ENCODE results near the gene ANKRD49.

ANKRD49 gene

GRCh38 chr11:94511932-94512781 is 18.4 kb downstream of the ANKRD49 start, which contains the start of gene C11orf97:
Gene C11orf97, plus strand, starts transcription at chr11:94512461. Its CDS starts 68 bp downstream, at chr11:94512529.
- no peak for DNase-seq (ENCODE audit: extremely low read depth, low read depth)
- TF ChIP-seq CTCF (IDR thresholded peaks at IDR 0.05; ENCODE audit: low read depth, low read length) = no peak

GRCh38 chr11:94513091-94513490 is 19.3 kb downstream of the ANKRD49 start:
- no peak for TF ChIP-seq CTCF (IDR thresholded peaks at IDR 0.05; ENCODE audit: low read depth, low read length)

GRCh38 chr11:94515398-94515797 is 21.6 kb downstream of the ANKRD49 start:
- no peak for DNase-seq (ENCODE audit: extremely low read depth, low read depth)
- no peak for TF ChIP-seq CTCF (IDR thresholded peaks at IDR 0.05; ENCODE audit: low read depth, low read length)

More at GRCh38 chr11:94513091-94513490, 19.3 kb downstream of the ANKRD49 start:
- DNase-seq (ENCODE audit: extremely low read depth, low read depth) = no peak

- no peak for TF ChIP-seq CTCF (IDR thresholded peaks at IDR 0.05; ENCODE audit: low read depth, low read length)
- DNase-seq (ENCODE audit: extremely low read depth, low read depth) = no peak
Measured at GRCh38 chr11:94516725-94517124, 22.9 kb downstream of the ANKRD49 start.

- no peak for TF ChIP-seq CTCF (IDR thresholded peaks at IDR 0.05; ENCODE audit: low read depth, low read length)
- DNase-seq (ENCODE audit: extremely low read depth, low read depth) = no peak
Measured at GRCh38 chr11:94518300-94518699, 24.5 kb downstream of the ANKRD49 start.

- TF ChIP-seq CTCF (IDR thresholded peaks at IDR 0.05; ENCODE audit: low read depth, low read length) = peak; percentile 61
- DNase-seq (ENCODE audit: extremely low read depth, low read depth) = no peak
Measured at GRCh38 chr11:94519478-94520084, 25.8 kb downstream of the ANKRD49 start.

GRCh38 chr11:94521684-94522083 is 27.9 kb downstream of the ANKRD49 start:
- TF ChIP-seq CTCF (IDR thresholded peaks at IDR 0.05; ENCODE audit: low read depth, low read length) = peak; percentile 23
- no peak for DNase-seq (ENCODE audit: extremely low read depth, low read depth)

All from AG09319 (cell line).